GM10248 (cell line): ENCODE data around the gene ERBB4.

Experiments
- CTCF ChIA-PET: fragments of 300-600 bp; sonication (Branson Sonifier 250); formaldehyde crosslinking; extraction: SDS; loops from one replicate; lab custom pipeline; 2021; ENCODE audit warnings: antibody characterized with exemption; lab: Yijun Ruan, JAX
- POLR2A ChIA-PET: fragments of 350-650 bp; sonication (Branson Sonifier 250); formaldehyde crosslinking; extraction: SDS; loops from one replicate; lab custom pipeline; 2020; ENCODE audit warnings: antibody characterized with exemption; lab: Yijun Ruan, JAX
- DNase-seq: peaks from one replicate; pipeline ENCODE4 v3.0.0; 2012; ENCODE audit errors: extremely low spot score
- CTCF ChIP-seq: IDR thresholded peaks from 2 replicates; pipeline ENCODE4 v1.5.1; 2012; ENCODE audit warnings: mild to moderate bottlenecking, low read depth; ENCODE audit errors: extremely low read depth, missing control alignments, control extremely low read depth

ERBB4 gene

GRCh38 chr2:211397764-211398163 lies 1140.8 kb downstream of the ERBB4 start:
- no peak for DNase-seq
- TF ChIP-seq CTCF = no peak
- CTCF ChIA-PET = interaction anchor here (1.5 kb wide), 1 partner anchor 8 kb away, joined by 3 read pairs; no protein-coding TSS in a partner anchor
- POLR2A ChIA-PET = no interaction called here

DNA sequence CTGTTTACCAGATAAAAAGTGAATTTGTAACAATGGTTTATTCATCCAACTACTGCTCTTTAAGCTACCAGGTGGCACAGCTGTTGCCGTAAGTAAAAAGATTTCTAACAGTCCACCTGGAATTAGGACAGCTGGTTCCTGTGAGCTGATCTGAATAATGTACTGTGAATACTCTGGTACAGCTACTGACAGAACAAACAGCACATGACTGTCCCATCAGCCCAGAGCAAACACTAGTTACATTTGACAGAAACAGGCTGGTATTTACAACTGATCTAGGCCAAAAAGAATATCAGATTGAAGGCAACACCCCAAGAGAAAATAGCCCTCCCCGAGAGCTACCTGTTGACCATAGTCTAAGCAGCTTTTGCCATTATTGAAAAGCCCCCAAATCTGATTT lies 1141.8 kb downstream of the ERBB4 start:
- no peak for TF ChIP-seq CTCF
- POLR2A ChIA-PET = no interaction called here
- DNase-seq = no peak

GRCh38 chr2:211391189-211391567 lies 1147.4 kb downstream of the ERBB4 start:
- no peak for DNase-seq
- no peak for TF ChIP-seq CTCF
- ChIA-PET CTCF (interaction anchor here (1.0 to 1.2 kb wide), 2 partner anchors 9 to 14 kb away, joined by 3 read pairs; no protein-coding TSS in a partner anchor), POLR2A (no interaction called here)

More for the DNA sequence above, 1141.8 kb downstream of the ERBB4 start:
- CTCF ChIA-PET = interaction anchor here (1.5 kb wide), 1 partner anchor 9 kb away, joined by 3 read pairs; no protein-coding TSS in a partner anchor

DNA sequence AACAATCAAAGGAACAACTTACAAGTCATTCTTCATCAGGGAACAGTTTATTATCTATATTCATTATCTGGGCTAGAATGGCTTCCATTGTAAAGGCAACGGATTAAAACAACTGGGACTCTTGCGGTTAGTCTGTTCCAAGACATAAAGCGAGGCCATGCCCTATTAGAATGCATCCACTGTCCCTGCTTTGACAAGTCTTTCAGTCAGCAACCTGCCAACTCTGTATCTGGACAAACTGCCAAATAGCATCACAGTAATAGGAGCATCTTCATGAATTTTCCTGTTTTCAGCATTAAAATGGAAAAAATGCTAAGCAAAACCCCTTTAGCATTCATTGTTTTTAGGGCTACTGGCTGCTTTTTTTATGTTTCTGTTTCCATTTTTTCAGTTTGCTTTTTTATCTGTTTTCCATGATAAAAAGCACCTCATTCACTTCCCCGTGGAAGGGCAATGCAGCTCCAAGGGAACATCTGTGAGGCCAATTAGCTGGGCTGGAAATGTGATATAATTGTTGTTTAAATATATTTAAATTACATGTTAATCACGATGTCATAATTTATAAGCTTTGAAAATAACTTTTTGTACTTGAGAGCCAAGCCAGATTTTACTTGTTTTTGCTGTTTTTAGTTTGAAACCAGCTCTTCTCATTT lies 1147.9 kb downstream of the ERBB4 start:
- POLR2A ChIA-PET = no interaction called here
- DNase-seq = no peak
- CTCF ChIA-PET = interaction anchor here (1.0 to 1.2 kb wide), 3 partner anchors 8 to 13 kb away, joined by 3 read pairs; no protein-coding TSS in a partner anchor
- no peak for TF ChIP-seq CTCF

GRCh38 chr2:211387734-211388133 lies 1150.9 kb downstream of the ERBB4 start:
- POLR2A ChIA-PET = no interaction called here
- no peak for DNase-seq
- TF ChIP-seq CTCF = no peak
- CTCF ChIA-PET = interaction anchor here (0.8 to 1.0 kb wide), 2 partner anchors 11 to 12 kb away, joined by 3 read pairs; no protein-coding TSS in a partner anchor

GRCh38 chr2:211380041-211380440 lies 1158.6 kb downstream of the ERBB4 start:
- CTCF ChIA-PET = interaction anchor here (1.8 kb wide), 1 partner anchor 9 kb away, joined by 6 read pairs; no protein-coding TSS in a partner anchor
- POLR2A ChIA-PET = no interaction called here
- no peak for DNase-seq
- TF ChIP-seq CTCF = no peak
